ENCODE data around the gene CATSPERZ. TPM values are rescaled to one million over a fixed set of nuclear protein-coding genes. Genes with fewer than 3 reads are reported as not detected.
A peak's percentile ranks its signal among the peaks of the same experiment; 100 is the strongest.

The CATSPERZ gene
- total and polyA plus RNA-seq, 2 of the 13 experiments (the other 11 are each of a cell fraction or from before 2014, with no cell fraction given), result 0.22 to 0.48 TPM

DNA sequence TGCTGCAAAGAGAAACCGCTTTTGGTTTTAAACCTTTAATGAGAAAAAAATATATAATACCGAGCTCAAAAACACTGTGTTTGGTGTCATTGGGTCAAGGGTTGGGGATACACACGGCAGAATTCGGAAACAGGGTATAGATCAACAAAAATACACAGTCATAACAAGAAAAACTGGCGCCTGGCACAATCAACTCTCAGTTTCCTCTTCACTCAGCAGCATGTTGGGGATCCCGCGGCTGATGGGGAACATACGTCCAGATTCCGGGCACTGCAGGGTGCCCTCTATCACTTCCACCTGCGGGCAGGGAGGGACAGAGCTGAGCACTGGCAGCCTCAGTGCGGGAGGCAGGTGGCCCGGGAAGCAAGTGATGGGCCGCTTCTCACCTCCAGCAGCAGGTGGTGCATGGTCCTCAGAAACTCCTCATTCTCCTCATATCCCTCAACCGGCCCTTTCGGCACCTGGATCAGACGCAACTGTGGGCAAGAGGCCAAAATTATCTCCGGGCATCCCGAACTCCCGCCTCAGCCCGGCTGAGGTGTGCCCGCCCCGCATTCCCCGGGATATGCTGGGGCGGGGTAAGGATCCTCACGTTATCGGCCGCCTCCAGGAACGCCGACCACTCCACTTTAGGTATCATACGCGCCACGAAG, 16.6 kb downstream of the CATSPERZ start (continued):
- TF ChIP-seq PRMT3 (CRISPR knock-in tag; IDR thresholded peaks at IDR 0.05; ENCODE audit: borderline replicate concordance, low read depth), result 0 out of 2 replicates have a peak, but pooled peaks have one; percentile 64
- TF ChIP-seq NFE2 (CRISPR knock-in tag; IDR thresholded peaks at IDR 0.05), result no peak
- no peak for TF ChIP-seq ZNF484 (CRISPR knock-in tag; IDR thresholded peaks at IDR 0.05; ENCODE audit: borderline replicate concordance, low read depth)
- peak; percentile 72 for TF ChIP-seq RBM22 (optimal IDR thresholded peaks at IDR 0.05; ENCODE audit: low read length)
- no peak for TF ChIP-seq ZNF44 (CRISPR knock-in tag; IDR thresholded peaks at IDR 0.05)
- peak; percentile 50; the same call in 1 of the 2 replicates for TF ChIP-seq ATF7-NPFF (CRISPR knock-in tag; IDR thresholded peaks at IDR 0.05; ENCODE audit: low read depth)
- TF ChIP-seq ZNF660 (CRISPR knock-in tag; IDR thresholded peaks at IDR 0.05; ENCODE audit: borderline replicate concordance, low read depth), result no peak
- TF ChIP-seq, protein P1, sequence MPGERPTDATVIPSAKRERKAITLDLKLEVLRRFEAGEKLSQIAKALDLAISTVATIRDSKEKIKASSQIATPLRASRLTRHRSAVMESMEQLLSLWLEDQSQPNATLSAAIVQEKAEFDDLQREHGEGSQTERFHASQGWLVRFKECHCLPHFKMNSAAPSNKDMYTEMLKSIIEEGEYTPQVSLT (CRISPR knock-in tag; IDR thresholded peaks at IDR 0.05; ENCODE audit: borderline replicate concordance, low read depth), result no peak
- no peak for TF ChIP-seq ZNF10 (CRISPR knock-in tag; IDR thresholded peaks at IDR 0.05; ENCODE audit: borderline replicate concordance, low read depth)
- TF ChIP-seq, protein P2, sequence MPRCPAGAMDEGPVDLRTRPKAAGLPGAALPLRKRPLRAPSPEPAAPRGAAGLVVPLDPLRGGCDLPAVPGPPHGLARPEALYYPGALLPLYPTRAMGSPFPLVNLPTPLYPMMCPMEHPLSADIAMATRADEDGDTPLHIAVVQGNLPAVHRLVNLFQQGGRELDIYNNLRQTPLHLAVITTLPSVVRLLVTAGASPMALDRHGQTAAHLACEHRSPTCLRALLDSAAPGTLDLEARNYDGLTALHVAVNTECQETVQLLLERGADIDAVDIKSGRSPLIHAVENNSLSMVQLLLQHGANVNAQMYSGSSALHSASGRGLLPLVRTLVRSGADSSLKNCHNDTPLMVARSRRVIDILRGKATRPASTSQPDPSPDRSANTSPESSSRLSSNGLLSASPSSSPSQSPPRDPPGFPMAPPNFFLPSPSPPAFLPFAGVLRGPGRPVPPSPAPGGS (CRISPR knock-in tag; IDR thresholded peaks at IDR 0.05), result no peak; the same call in 1 of the 2 replicates
- TF ChIP-seq DNMT3B (CRISPR knock-in tag; conservative IDR thresholded peaks at IDR 0.05), result no peak
- TF ChIP-seq NCOA5 (CRISPR knock-in tag; IDR thresholded peaks at IDR 0.05), result 0 out of 2 replicates have a peak, but pooled peaks have one; percentile 22
- TF ChIP-seq AKAP8 (CRISPR knock-in tag; IDR thresholded peaks at IDR 0.05), result peak; percentile 85
- TF ChIP-seq ZNF33A (CRISPR knock-in tag; IDR thresholded peaks at IDR 0.05; ENCODE audit: borderline replicate concordance), result no peak
- TF ChIP-seq ZXDC (CRISPR knock-in tag; IDR thresholded peaks at IDR 0.05), result no peak
- no peak for TF ChIP-seq RFXANK (CRISPR knock-in tag; IDR thresholded peaks at IDR 0.05)
- no peak for TF ChIP-seq HBP1 (CRISPR knock-in tag; IDR thresholded peaks at IDR 0.05; ENCODE audit: low read depth)
- TF ChIP-seq ZNF674 (CRISPR knock-in tag; IDR thresholded peaks at IDR 0.05; ENCODE audit: low read depth), result 0 out of 2 replicates have a peak, but pooled peaks have one; percentile 9
- TF ChIP-seq MLLT10 (CRISPR knock-in tag; IDR thresholded peaks at IDR 0.05), result no peak
- no peak for TF ChIP-seq GTF2F1 (IDR thresholded peaks at IDR 0.05; ENCODE audit: low read length)
- no peak for TF ChIP-seq ZNF709 (CRISPR knock-in tag; IDR thresholded peaks at IDR 0.05)
- no peak for TF ChIP-seq FOXJ3 (CRISPR knock-in tag; IDR thresholded peaks at IDR 0.05; ENCODE audit: borderline replicate concordance)
- 0 out of 2 replicates have a peak, but pooled peaks have one; percentile 5 for TF ChIP-seq TMF1 (CRISPR knock-in tag; IDR thresholded peaks at IDR 0.05; ENCODE audit: low read depth)

Data from HepG2 (cell line).